Transverse colon (tissue), 4 donors: ENCODE data around the gene PLPPR4.

ENCODE experiments used
- CTCF ChIP-seq, 5 experiments: fragments of 200-600 bp in 3 of 5; fragments of 450-650 bp in 2 of 5; sonication (generic) in 3 of 5; IDR thresholded peaks; 1 replicate in 2 of 5; 2 replicates in 3 of 5; pipeline ENCODE4 v1.5.1; 2016 to 2017; ENCODE audit warnings: antibody characterized with exemption in 5 of 5, inconsistent platforms in 3 of 5, mild to moderate bottlenecking in 2 of 5, moderate library complexity in 1 of 5
- EP300 ChIP-seq: sonication (generic); formaldehyde crosslinking; IDR thresholded peaks from one replicate; pipeline ENCODE4 v1.6.1; 2017; ENCODE audit warnings: antibody characterized with exemption, low read depth
- POLR2A ChIP-seq: fragments of 450-650 bp; IDR thresholded peaks from one replicate; pipeline ENCODE4 v1.6.1; 2016; ENCODE audit warnings: antibody characterized with exemption, mild to moderate bottlenecking, moderate library complexity
- POLR2AphosphoS5 ChIP-seq, 3 donors: sonication (generic); formaldehyde crosslinking; IDR thresholded peaks; one replicate each; pipeline ENCODE4 v1.6.1; 2016; ENCODE audit warnings: antibody characterized with exemption in 3 of 3

GRCh38 chr1:99228153-99228552 is 36.1 kb upstream of the PLPPR4 start:
- no peak for TF ChIP-seq POLR2AphosphoS5 (IDR thresholded peaks at IDR 0.05)
- no peak for TF ChIP-seq CTCF (IDR thresholded peaks at IDR 0.05)
- no peak for TF ChIP-seq POLR2A
- TF ChIP-seq EP300 = no peak
